GM13976 (cell line): ENCODE data around the gene PTPRG.

Source experiments
- DNase-seq: peaks from one replicate; pipeline ENCODE4 v3.0.0; 2012; ENCODE audit warnings: low spot score
- in situ Hi-C: fragments of 300-500 bp; cut with MboI; formaldehyde crosslinking; loops from one replicate; pipeline ENCODE4 v1.12.0; 2022; ENCODE audit warnings: low sequenced_read_pairs, mixed read lengths, inconsistent platforms; ENCODE audit not compliant: unreplicated experiment
- TF ChIP-seq, protein P1 (sequence below): IDR thresholded peaks from 2 replicates; pipeline ENCODE4 v1.5.1; 2012; ENCODE audit warnings: borderline replicate concordance, mild to moderate bottlenecking; ENCODE audit not compliant: insufficient read depth; ENCODE audit errors: extremely low read depth, missing control alignments, control extremely low read depth

The PTPRG gene

DNA sequence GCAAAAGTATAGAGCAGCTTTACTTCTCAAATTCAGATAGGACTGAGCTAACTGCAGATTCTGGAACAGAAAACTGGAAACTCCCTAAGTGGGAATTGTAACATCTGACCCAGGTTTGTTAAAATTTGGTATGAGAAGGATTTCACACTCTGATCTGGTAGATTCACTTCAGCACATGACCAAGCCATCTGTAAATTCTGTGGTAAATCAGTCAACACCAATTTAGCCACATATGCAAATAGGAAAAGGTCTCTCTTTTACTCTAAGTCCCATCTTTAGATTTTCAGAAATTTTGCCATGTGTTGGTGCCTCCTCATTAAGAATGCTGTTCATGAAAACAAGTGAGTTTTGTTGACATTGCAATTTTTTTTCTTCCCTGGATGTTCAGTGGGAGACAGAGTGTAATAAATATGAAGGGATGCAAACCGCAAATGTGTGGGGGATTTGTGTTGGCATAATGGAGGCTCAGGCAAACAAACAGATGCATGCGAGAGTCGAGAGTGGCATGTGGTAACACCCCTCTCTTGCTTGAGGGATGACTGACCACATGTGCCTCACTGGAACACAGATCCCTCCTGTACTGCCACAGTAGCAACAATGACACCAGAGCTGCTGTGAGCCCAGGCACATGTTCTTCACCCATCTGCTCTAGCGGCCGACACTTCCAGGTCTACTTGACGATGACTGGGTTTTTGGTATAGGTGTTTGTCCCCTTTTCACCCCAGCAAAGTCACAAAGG, 665.4 kb downstream of the PTPRG start:
- TF ChIP-seq, protein P1, sequence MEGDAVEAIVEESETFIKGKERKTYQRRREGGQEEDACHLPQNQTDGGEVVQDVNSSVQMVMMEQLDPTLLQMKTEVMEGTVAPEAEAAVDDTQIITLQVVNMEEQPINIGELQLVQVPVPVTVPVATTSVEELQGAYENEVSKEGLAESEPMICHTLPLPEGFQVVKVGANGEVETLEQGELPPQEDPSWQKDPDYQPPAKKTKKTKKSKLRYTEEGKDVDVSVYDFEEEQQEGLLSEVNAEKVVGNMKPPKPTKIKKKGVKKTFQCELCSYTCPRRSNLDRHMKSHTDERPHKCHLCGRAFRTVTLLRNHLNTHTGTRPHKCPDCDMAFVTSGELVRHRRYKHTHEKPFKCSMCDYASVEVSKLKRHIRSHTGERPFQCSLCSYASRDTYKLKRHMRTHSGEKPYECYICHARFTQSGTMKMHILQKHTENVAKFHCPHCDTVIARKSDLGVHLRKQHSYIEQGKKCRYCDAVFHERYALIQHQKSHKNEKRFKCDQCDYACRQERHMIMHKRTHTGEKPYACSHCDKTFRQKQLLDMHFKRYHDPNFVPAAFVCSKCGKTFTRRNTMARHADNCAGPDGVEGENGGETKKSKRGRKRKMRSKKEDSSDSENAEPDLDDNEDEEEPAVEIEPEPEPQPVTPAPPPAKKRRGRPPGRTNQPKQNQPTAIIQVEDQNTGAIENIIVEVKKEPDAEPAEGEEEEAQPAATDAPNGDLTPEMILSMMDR, result no peak
- in situ Hi-C loops, result no loop called here
- DNase-seq, result no peak

DNA sequence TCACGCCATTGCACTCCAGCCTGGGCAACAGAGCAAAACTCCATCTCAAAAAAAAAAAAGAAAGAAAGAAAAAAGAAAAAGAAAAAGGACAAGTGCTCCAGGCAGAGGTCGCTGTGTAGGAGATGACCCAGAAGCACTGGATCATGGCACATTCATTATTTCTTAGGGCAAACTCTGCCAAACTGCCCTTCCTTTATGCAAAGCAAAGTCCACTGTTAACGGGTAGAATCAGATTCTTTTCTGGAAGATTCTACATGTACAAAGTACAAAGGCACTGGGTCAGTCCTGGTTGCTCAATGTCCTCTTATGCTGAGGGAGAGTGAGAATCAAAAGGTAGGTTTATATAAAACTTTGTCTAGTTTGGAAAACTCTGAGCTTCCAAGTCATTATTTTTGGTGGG, 667.1 kb downstream of the PTPRG start:
- TF ChIP-seq, protein P1, result no peak
- in situ Hi-C loops, result no loop called here
- DNase-seq, result no peak

DNA sequence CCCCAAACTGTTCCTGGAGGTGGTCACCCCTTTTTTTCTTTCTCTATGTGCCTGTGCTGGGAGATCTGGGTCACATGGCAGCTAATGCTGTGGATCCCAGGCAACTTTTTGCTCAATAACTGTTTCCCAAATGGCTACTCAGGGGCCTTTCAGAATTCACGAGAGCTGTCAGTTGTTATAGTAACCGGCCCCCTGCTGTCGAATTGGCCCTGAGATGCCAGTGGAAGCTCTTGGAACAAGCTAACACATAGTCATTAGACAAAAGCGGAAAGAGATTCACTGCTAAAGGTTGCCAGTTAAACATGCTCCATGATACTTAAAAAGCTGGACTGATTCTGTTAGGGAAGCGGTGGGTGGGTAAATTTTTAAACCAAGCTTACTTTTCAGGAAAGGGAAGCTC, 667.8 kb downstream of the PTPRG start:
- TF ChIP-seq, protein P1, result no peak
- in situ Hi-C loops, result no loop called here
- DNase-seq, result no peak

DNA sequence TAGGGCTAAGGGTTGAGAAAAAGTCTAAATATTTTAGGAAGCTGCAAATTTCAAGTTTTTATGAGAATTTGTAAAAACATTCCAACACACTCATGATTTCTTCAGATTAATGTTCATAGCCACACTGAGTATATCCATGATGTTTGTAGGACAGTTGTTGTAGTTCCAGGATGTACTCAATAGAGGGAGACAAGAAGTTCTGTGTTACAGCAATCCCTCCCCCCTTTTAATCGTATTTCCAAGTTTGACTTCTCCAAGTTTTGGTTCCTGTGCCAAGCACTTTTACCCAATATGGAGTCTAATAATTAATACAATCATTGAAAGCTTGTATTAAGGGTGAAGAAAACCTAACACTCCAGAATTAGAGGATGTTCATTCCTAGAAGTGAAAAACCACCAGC, 668.5 kb downstream of the PTPRG start:
- in situ Hi-C loops, result no loop called here
- TF ChIP-seq, protein P1, result no peak
- DNase-seq, result no peak

DNA sequence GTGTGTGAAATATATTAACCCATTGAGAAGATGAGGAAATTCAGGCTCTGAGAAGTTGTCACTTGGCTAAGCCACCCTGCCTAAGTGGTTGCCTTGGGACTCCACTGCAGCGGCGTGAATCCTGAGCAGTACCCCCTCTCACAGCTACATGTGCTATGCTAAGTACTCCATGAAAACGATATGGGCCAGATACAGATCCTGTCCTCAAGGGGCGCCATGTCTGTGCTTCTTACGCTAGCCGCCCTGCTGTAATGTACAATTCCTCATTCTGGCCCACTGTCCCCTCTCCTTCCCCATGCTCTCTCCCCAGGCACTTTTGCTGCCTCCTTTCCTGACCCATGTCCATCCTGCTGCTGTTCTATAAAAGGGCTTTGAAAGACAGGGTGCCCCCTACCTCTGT, 671.7 kb downstream of the PTPRG start:
- in situ Hi-C loops, result no loop called here
- no peak for DNase-seq
- TF ChIP-seq, protein P1, result no peak

DNA sequence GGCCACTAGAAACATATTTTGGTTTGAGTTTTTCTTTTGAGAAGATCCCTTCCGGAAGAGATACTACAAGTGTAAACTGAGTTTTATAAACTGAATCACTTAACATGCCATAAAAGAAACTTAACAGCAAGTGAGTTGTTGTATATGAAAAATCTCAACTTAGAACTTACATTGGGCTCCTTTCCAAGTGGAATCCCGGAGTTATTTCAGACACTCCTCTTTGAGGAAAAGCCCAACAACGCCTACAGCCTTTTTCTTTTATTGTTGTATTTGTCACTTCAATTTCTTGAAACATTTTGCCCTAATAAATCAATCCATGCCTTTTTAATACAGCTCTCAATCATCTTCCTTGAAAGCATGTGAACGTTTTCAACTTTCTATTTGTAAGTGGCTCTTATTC, 674.6 kb downstream of the PTPRG start:
- DNase-seq, result no peak
- TF ChIP-seq, protein P1, result no peak
- in situ Hi-C loops, result no loop called here
